Gastrocnemius medialis (tissue), 4 donors: Measurements from ENCODE around the gene PXDN. TPM values are rescaled to one million over a fixed set of nuclear protein-coding genes. Genes with fewer than 3 reads are reported as not detected.

ENCODE experiments used
- ATAC-seq, 2 donors: fragments of 150-250 bp; one replicate each; pipeline ENCODE4 v1.9.1; 2016
- DNase-seq, 2 donors: peaks; one replicate each; pipeline ENCODE4 v3.0.0-alpha.2; 2019
- H3K27ac ChIP-seq, 4 donors: fragments of 200-600 bp; sonication (generic); 1 replicate in 1 of 4; 2 replicates in 3 of 4; pipeline ENCODE4 v1.5.1; 2016 to 2018; ENCODE audit warnings: mild to moderate bottlenecking in 2 of 4, moderate library complexity in 1 of 4
- H3K27me3 ChIP-seq, 3 donors: fragments of 200-600 bp; sonication (generic) in 2 of 3; 1 replicate in 1 of 3; 2 replicates in 2 of 3; pipeline versions ENCODE4 v1.5.1 to v1.6.0; 2016 to 2019; ENCODE audit warnings: mild to moderate bottlenecking in 1 of 3, moderate library complexity in 1 of 3
- H3K36me3 ChIP-seq, 2 donors: fragments of 200-600 bp; sonication (generic) in 1 of 2; one replicate each; pipeline ENCODE4 v1.5.1; 2017 to 2018
- H3K4me1 ChIP-seq, 2 donors: fragments of 200-600 bp; sonication (generic) in 1 of 2; one replicate each; pipeline ENCODE4 v1.5.1; 2016 to 2017; ENCODE audit warnings: mild to moderate bottlenecking in 2 of 2
- H3K4me3 ChIP-seq, 4 donors: fragments of 200-600 bp; sonication (generic) in 3 of 4; 1 replicate in 1 of 4; 2 replicates in 3 of 4; pipeline ENCODE4 v1.5.1; 2016 to 2019; ENCODE audit warnings: mild to moderate bottlenecking in 2 of 4
- H3K9me3 ChIP-seq, 3 donors: fragments of 200-600 bp; sonication (generic) in 2 of 3; 1 replicate in 1 of 3; 2 replicates in 2 of 3; pipeline ENCODE4 v1.5.1; 2016 to 2019
- POLR2A ChIP-seq, 2 donors: fragments of 450-650 bp; IDR thresholded peaks; one replicate each; pipeline ENCODE4 v1.6.1; 2017; ENCODE audit warnings: antibody characterized with exemption in 2 of 2, mild to moderate bottlenecking in 2 of 2, moderate library complexity in 2 of 2
- in situ Hi-C, 4 donors: fragments of 200-750 bp; cut with MboI; loops; one replicate each; pipeline versions ENCODE4 v1.15.0 to v1.8.0; 2017; ENCODE audit warnings: low sequenced_read_pairs in 4 of 4
- intact Hi-C: fragments of 100-400 bp; cut with DNase I; formaldehyde crosslinking; loops from one replicate; pipeline ENCODE4 v1.15.1; 2023; ENCODE audit warnings: low total_unique reads
- total RNA-seq, 4 donors: library from RNA; depleted of rRNA; stranded (reverse); fragments of >200 nt; gene quantifications; one replicate each; pipeline versions ENCODE4 v1.1.0 to v1.2.3, GENCODE V29; 2016
- TF ChIP-seq, protein P1 (sequence below), 5 experiments: fragments of 450-650 bp in 3 of 5; fragments of 200-600 bp in 2 of 5; sonication (generic) in 2 of 5; IDR thresholded peaks in 4 of 5; conservative IDR thresholded peaks in 1 of 5; 1 replicate in 4 of 5; 2 replicates in 1 of 5; pipeline ENCODE4 v1.5.1; 2016 to 2019; ENCODE audit warnings: antibody characterized with exemption in 5 of 5, mild to moderate bottlenecking in 3 of 5, moderate library complexity in 3 of 5

The PXDN gene
- total RNA-seq, 4 donors from 2014 or later: 7.8 to 13.4 (median 10.3) TPM

DNA sequence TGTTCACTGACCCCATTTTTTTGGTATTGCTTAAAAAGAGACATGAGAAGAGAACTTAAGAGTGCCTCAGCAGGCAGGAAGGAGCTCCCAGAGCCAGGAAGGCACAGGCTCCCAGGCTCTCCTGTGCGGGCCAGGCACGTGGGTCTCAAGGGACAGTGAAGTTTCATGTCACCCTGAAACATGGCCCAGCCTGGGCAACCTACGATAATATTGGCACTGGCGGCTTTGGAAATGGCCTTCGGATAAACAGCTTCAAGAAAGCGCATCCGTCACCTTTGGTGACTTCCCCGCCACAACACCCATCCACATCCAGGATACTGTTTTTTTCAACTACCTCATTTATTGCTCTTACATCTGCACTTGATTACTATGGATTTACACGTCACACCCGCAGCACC, 30.5 kb downstream of the PXDN start:
- Histone ChIP-seq H3K27me3 (peaks cover 0 to 7% (median 0%) of the 10 kb centered on the region in 3 donors), H3K36me3 (no peaks in the 10 kb centered on the region), H3K4me3 (no peak overlapping the region), H3K9me3 (no peaks in the 10 kb centered on the region), H3K4me1 (peaks cover 29 to 36% of the 10 kb centered on the region in 2 donors), H3K27ac (peak overlapping the region in 3 of 4 donors; percentile 60 to 73 (median 71))
- ATAC-seq (no peak), DNase-seq (no peak)
- in situ Hi-C loops: no loop called here
- intact Hi-C loops: no loop called here
- TF ChIP-seq POLR2A (IDR thresholded peaks at IDR 0.05): no peak
- TF ChIP-seq, protein P1, sequence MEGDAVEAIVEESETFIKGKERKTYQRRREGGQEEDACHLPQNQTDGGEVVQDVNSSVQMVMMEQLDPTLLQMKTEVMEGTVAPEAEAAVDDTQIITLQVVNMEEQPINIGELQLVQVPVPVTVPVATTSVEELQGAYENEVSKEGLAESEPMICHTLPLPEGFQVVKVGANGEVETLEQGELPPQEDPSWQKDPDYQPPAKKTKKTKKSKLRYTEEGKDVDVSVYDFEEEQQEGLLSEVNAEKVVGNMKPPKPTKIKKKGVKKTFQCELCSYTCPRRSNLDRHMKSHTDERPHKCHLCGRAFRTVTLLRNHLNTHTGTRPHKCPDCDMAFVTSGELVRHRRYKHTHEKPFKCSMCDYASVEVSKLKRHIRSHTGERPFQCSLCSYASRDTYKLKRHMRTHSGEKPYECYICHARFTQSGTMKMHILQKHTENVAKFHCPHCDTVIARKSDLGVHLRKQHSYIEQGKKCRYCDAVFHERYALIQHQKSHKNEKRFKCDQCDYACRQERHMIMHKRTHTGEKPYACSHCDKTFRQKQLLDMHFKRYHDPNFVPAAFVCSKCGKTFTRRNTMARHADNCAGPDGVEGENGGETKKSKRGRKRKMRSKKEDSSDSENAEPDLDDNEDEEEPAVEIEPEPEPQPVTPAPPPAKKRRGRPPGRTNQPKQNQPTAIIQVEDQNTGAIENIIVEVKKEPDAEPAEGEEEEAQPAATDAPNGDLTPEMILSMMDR (IDR thresholded peaks at IDR 0.05 in 4 of 5, conservative IDR thresholded peaks at IDR 0.05 in 1 of 5): no peak

DNA sequence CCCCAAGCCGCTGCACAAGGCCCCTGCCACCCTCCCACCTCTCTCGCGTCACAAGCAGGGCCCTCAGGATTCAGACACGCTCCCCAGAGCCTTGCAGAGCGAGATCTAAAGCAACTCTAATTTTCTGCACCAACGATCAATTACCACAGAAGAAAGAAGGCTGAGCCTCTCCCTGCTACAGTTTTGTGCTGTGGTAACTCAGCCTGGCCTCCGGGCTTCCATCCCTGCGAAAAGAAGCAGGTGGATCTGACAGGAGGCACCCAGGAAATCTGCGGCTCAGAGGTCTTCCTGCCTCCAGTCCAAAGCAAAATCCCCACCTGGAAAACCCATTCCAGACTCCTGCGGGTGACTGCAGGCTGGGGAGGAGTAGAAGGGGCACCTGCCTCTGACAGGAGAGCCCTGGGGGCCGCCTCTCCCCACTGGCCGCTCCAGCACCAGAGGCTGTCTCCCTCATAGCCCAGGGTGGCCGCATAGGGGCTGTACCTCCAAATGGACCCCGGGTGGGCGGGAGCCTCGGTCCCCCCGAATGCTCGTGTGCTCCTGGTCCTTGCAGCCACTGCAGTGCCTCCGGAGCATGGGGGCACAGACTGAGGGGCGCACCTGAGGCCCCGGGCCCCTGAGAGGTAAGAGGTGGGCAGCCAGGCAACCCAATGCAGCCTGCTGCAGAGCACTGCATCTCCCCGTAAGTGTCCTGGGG, 31.0 kb downstream of the PXDN start:
- peaks cover 34 to 39% of the 10 kb centered on the region in 2 donors for H3K4me1 ChIP-seq
- ATAC-seq (no peak), DNase-seq (no peak)
- H3K9me3 ChIP-seq: no peaks in the 10 kb centered on the region
- intact Hi-C loops: no loop called here
- H3K27ac ChIP-seq: peak overlapping the region in 1 of 4 donors; percentile 19
- no peak for TF ChIP-seq POLR2A (IDR thresholded peaks at IDR 0.05)
- TF ChIP-seq, protein P1 (IDR thresholded peaks at IDR 0.05 in 4 of 5, conservative IDR thresholded peaks at IDR 0.05 in 1 of 5): no peak
- H3K4me3 ChIP-seq: no peak overlapping the region
- in situ Hi-C loops: no loop called here
- H3K36me3 ChIP-seq: no peaks in the 10 kb centered on the region
- H3K27me3 ChIP-seq: peaks cover 0 to 4% (median 0%) of the 10 kb centered on the region in 3 donors

DNA sequence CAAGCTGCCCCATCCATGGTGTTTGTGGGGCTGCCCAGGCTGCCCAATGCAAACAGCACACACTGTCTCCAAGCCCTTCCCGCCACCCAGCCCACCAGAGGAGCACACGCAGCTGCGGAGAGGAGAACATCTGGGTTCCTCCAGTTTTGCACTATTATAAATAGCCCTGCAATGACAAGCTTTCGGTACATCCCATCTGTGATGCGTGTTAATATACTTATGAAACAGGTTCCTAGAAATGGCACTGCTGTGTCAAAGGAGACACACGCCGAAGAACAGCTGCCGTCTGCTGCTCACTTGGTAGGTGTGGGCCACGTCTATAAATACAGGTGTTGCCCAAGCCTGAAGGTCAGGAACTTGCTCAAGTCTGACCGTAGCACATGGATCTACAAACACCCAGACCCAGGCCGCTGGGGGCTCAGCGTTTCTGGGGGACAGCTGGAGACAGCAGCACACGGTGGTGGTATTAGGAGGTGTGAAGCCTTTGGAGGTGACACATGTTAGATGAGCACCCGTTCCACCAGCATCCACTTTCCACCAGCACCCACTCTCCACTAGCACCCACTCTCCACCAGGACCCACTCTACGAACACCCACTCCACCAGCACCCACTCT, 34.3 kb downstream of the PXDN start:
- TF ChIP-seq POLR2A (IDR thresholded peaks at IDR 0.05): no peak
- TF ChIP-seq, protein P1 (IDR thresholded peaks at IDR 0.05 in 4 of 5, conservative IDR thresholded peaks at IDR 0.05 in 1 of 5): no peak
- Histone ChIP-seq H3K4me3 (no peak overlapping the region), H3K27ac (no peak overlapping the region), H3K36me3 (no peaks in the 10 kb centered on the region), H3K4me1 (peaks cover 25 to 34% of the 10 kb centered on the region in 2 donors), H3K27me3 (no peaks in the 10 kb centered on the region), H3K9me3 (no peaks in the 10 kb centered on the region)
- no peak for ATAC-seq
- in situ Hi-C loops: no loop called here
- intact Hi-C loops: no loop called here
- no peak for DNase-seq

GRCh38 chr2:1709335-1709605, 35.0 kb downstream of the PXDN start:
- intact Hi-C loops: no loop called here
- Histone ChIP-seq H3K27me3 (no peaks in the 10 kb centered on the region), H3K36me3 (no peaks in the 10 kb centered on the region), H3K4me1 (peaks cover 17 to 29% of the 10 kb centered on the region in 2 donors), H3K27ac (peak overlapping the region in 2 of 4 donors; percentile 66 to 72), H3K9me3 (no peaks in the 10 kb centered on the region), H3K4me3 (no peak overlapping the region)
- ATAC-seq (no peak), DNase-seq (no peak)
- TF ChIP-seq, protein P1 (IDR thresholded peaks at IDR 0.05 in 4 of 5, conservative IDR thresholded peaks at IDR 0.05 in 1 of 5): no peak
- no peak for TF ChIP-seq POLR2A (IDR thresholded peaks at IDR 0.05)
- in situ Hi-C loops: no loop called here
